22Rv1 (cell line): Measurements from ENCODE around the gene POC1B.

Experiments
- H3K27ac ChIP-seq: fragments of 450-650 bp; 2 replicates; pipeline ENCODE4 v1.5.1; 2017
- CTCF ChIP-seq: fragments of 450-650 bp; IDR thresholded peaks from 2 replicates; pipeline ENCODE4 v1.5.1; 2017; ENCODE audit warnings: mild to moderate bottlenecking
- ZFX ChIP-seq: fragments of 450-650 bp; IDR thresholded peaks from 2 replicates; pipeline ENCODE4 v1.6.1; 2017; ENCODE audit warnings: antibody characterized with exemption, borderline replicate concordance

POC1B gene

GRCh38 chr12:89523843-89524540, 1.9 kb downstream of the POC1B start:
- H3K27ac ChIP-seq: peak overlapping the region; percentile 93
- TF ChIP-seq ZFX (no peak), CTCF (no peak)

GRCh38 chr12:89523393-89523792, 2.5 kb downstream of the POC1B start:
- H3K27ac ChIP-seq: no peak overlapping the region
- TF ChIP-seq ZFX (no peak), CTCF (no peak)

- H3K27ac ChIP-seq: no peak overlapping the region
Observed at GRCh38 chr12:89521364-89522223, 4.3 kb downstream of the POC1B start.

GRCh38 chr12:89517720-89518119, 8.1 kb downstream of the POC1B start:
- H3K27ac ChIP-seq: no peak overlapping the region
- TF ChIP-seq CTCF (no peak), ZFX (no peak)

More at GRCh38 chr12:89521364-89522223, 4.3 kb downstream of the POC1B start:
- TF ChIP-seq ZFX (no peak), CTCF (no peak)

GRCh38 chr12:89516633-89517032, 9.2 kb downstream of the POC1B start:
- TF ChIP-seq CTCF: no peak
- no peak for TF ChIP-seq ZFX
- no peak overlapping the region for H3K27ac ChIP-seq

GRCh38 chr12:89514751-89515150, 11.1 kb downstream of the POC1B start:
- H3K27ac ChIP-seq: no peak overlapping the region
- no peak for TF ChIP-seq ZFX
- TF ChIP-seq CTCF: no peak

GRCh38 chr12:89513544-89513943, 12.3 kb downstream of the POC1B start:
- TF ChIP-seq ZFX: no peak
- TF ChIP-seq CTCF: no peak
- H3K27ac ChIP-seq: no peak overlapping the region
